NCI-H2107 treated with DMSO at 0.1 percent for 48 hours (cell line): ENCODE data around the gene OR51B4.
"Not testable (repeated sequence)": the region's sequence is repeated elsewhere in the genome, so short reads cannot be mapped to it uniquely, and the experiment has no call there.

Experiments used
- DNase-seq: peaks from one replicate; lab custom pipeline; 2025; ENCODE audit not compliant: unreplicated experiment; lab: John Stamatoyannopoulos, UW

OR51B4 gene

GRCh38 chr11:5275369-5276110 lies 26.2 kb downstream of the OR51B4 start:
- no peak for DNase-seq

GRCh38 chr11:5274395-5274794 lies 27.4 kb downstream of the OR51B4 start:
- DNase-seq: no peak

- no peak for DNase-seq
Measured at GRCh38 chr11:5272395-5273017, 29.2 kb downstream of the OR51B4 start.

GRCh38 chr11:5269715-5270147 lies 32.0 kb downstream of the OR51B4 start, which contains the start of gene HBE1:
Gene HBE1 (minus strand): TSS chr11:5269945. CDS start chr11:5269890, 55 bp downstream.
- DNase-seq: no peak

GRCh38 chr11:5267033-5267563 lies 34.6 kb downstream of the OR51B4 start:
- DNase-seq: no peak

GRCh38 chr11:5266609-5267008 lies 35.1 kb downstream of the OR51B4 start:
- no peak for DNase-seq

GRCh38 chr11:5265832-5266231 lies 35.9 kb downstream of the OR51B4 start:
- no peak for DNase-seq

- no peak for DNase-seq
Measured at GRCh38 chr11:5258543-5259262, 43.0 kb downstream of the OR51B4 start.

- no peak for DNase-seq
Measured at GRCh38 chr11:5257296-5257695, 44.5 kb downstream of the OR51B4 start.

GRCh38 chr11:5254646-5255413 lies 46.9 kb downstream of the OR51B4 start, which contains the start of gene HBG2:
Gene HBG2 (minus strand): TSS chr11:5254781. CDS start chr11:5254728, 53 bp downstream.
- DNase-seq: not testable (repeated sequence)

- not testable (repeated sequence) for DNase-seq
Measured at GRCh38 chr11:5254023-5254422, 47.7 kb downstream of the OR51B4 start.

GRCh38 chr11:5253440-5253839 lies 48.3 kb downstream of the OR51B4 start:
- DNase-seq: not testable (repeated sequence)

- no peak for DNase-seq
Measured at GRCh38 chr11:5252919-5253265, 48.9 kb downstream of the OR51B4 start.

- DNase-seq: no peak
Measured at GRCh38 chr11:5252192-5252918, 49.4 kb downstream of the OR51B4 start.

GRCh38 chr11:5251746-5252145 lies 50.0 kb downstream of the OR51B4 start:
- DNase-seq: no peak
